K562 (cell line): ENCODE data around the gene ITGBL1. TPM values are rescaled to one million over a fixed set of nuclear protein-coding genes. Genes with fewer than 3 reads are reported as not detected.

Experiments
- ATAC-seq: fragments of 200-7000 bp; cut with Tn5 transposase; 3 replicates; pipeline ENCODE4 v1.9.1; 2020; ENCODE audit warnings: moderate library complexity
- BruUV-seq: library from RNA; stranded (reverse); fragments of 400-500 nt; replicated peaks from 2 replicates; lab custom pipeline; 2021; lab: Mats Ljungman, UMichigan
- CTCF ChIA-PET: fragments of 300-600 bp; formaldehyde crosslinking; extraction: SDS; loops from one replicate; lab custom pipeline; 2021; ENCODE audit warnings: low intra/inter-chr PET ratio; lab: Yijun Ruan, JAX
- POLR2A ChIA-PET: fragments of 300-600, 350-650 bp; sonication (Branson Sonifier 250); formaldehyde crosslinking; extraction: SDS; loops from one replicate; lab custom pipeline; 2021; ENCODE audit warnings: antibody characterized with exemption, inconsistent platforms; lab: Yijun Ruan, JAX
- DNase-seq, 4 experiments: peaks; one replicate each; pipeline versions ENCODE4 v3.0.0 to v3.0.0-alpha.2; 2011 to 2018; ENCODE audit warnings: low spot score in 3 of 4, mixed read lengths in 3 of 4; ENCODE audit errors: extremely low read depth in 1 of 4
- FAIRE-seq: peaks from 2 replicates; lab custom pipeline; 2011; peaks lifted over from hg19 to GRCh38; lab: Jason Lieb, UNC
- H2AFZ ChIP-seq: 2 replicates; pipeline ENCODE4 v1.6.0; 2011; ENCODE audit warnings: low read depth, low read length, control low read depth, inconsistent platforms
- H3K27ac ChIP-seq: fragments of 200-600 bp; 3 replicates; pipeline ENCODE4 v1.8.0; 2011; ENCODE audit warnings: low read depth, mild to moderate bottlenecking, control low read depth, inconsistent platforms, low read length, moderate library complexity, mixed read lengths; ENCODE audit errors: extremely low read depth
- H3K27me3 ChIP-seq, 2 experiments: fragments of 300-600 bp in 1 of 2; 2 replicates in 1 of 2; 3 replicates in 1 of 2; pipeline versions ENCODE4 v1.6.0 to v1.8.0; 2011; ENCODE audit warnings: inconsistent platforms in 2 of 2, low read length in 2 of 2, mild to moderate bottlenecking in 1 of 2, mixed read lengths in 1 of 2, moderate library complexity in 1 of 2; ENCODE audit not compliant: control insufficient read depth in 2 of 2, insufficient read depth in 2 of 2
- H3K36me3 ChIP-seq: fragments of 300-600 bp; 3 replicates; pipeline ENCODE4 v1.8.0; 2011; ENCODE audit warnings: mild to moderate bottlenecking, low read length, inconsistent platforms; ENCODE audit not compliant: control insufficient read depth, insufficient read depth
- H3K4me1 ChIP-seq, 2 experiments: fragments of 200-600 bp in 1 of 2; replicated peaks in 1 of 2; 2 replicates in 1 of 2; 3 replicates in 1 of 2; pipeline versions ENCODE4 v1.5.1 to v1.8.0; 2011; ENCODE audit warnings: inconsistent platforms in 2 of 2, low read length in 2 of 2, mild to moderate bottlenecking in 1 of 2, mixed read lengths in 1 of 2, moderate library complexity in 1 of 2; ENCODE audit not compliant: control insufficient read depth in 2 of 2, insufficient read depth in 2 of 2
- H3K4me2 ChIP-seq: 2 replicates; pipeline ENCODE4 v1.6.1; 2011; ENCODE audit warnings: low read length, control low read depth, inconsistent platforms, mixed read lengths; ENCODE audit not compliant: insufficient read depth
- H3K4me3 ChIP-seq: fragments of 200-600 bp; sonication (generic), shearing (Covaris generic); 2 replicates; pipeline ENCODE4 v1.5.1; 2016; ENCODE audit warnings: control low read depth, inconsistent platforms
- H3K79me2 ChIP-seq: fragments of 200-600 bp; 3 replicates; pipeline ENCODE4 v1.8.0; 2011; ENCODE audit warnings: low read length, inconsistent platforms; ENCODE audit not compliant: control insufficient read depth, insufficient read depth
- H3K9ac ChIP-seq, 2 experiments: 2 replicates each; pipeline versions ENCODE4 v1.6.0 to v1.6.1; 2011; ENCODE audit warnings: low read depth in 2 of 2, low read length in 2 of 2, control low read depth in 1 of 2, inconsistent platforms in 1 of 2, mild to moderate bottlenecking in 1 of 2, mixed read lengths in 1 of 2; ENCODE audit not compliant: insufficient read depth in 1 of 2
- H3K9me1 ChIP-seq: one replicate; pipeline ENCODE4 v1.6.0; 2011; ENCODE audit warnings: inconsistent platforms, mild to moderate bottlenecking, low read length, moderate library complexity; ENCODE audit not compliant: control insufficient read depth, insufficient read depth
- H3K9me3 ChIP-seq: replicated peaks from 2 replicates; pipeline ENCODE4 v1.5.1; 2011; ENCODE audit warnings: low read depth, low read length, inconsistent platforms; ENCODE audit not compliant: control insufficient read depth, insufficient read depth
- H4K20me1 ChIP-seq: replicated peaks from 2 replicates; pipeline ENCODE4 v1.6.1; 2011; ENCODE audit warnings: low read length, inconsistent platforms, mixed read lengths; ENCODE audit not compliant: control insufficient read depth, insufficient read depth
- AFF1 ChIP-seq, 2 experiments: fragments of 450-650 bp; IDR thresholded peaks; 2 replicates each; pipeline ENCODE4 v1.6.1; 2018; ENCODE audit warnings: mild to moderate bottlenecking in 2 of 2, low read depth in 1 of 2; ENCODE audit not compliant: partially characterized antibody in 2 of 2
- EHMT2 ChIP-seq: fragments of 450-650 bp; IDR thresholded peaks from 2 replicates; pipeline ENCODE4 v1.6.1; 2018; ENCODE audit warnings: antibody characterized with exemption
- FUS ChIP-seq: fragments of 200-400 bp; formaldehyde crosslinking; optimal IDR thresholded peaks from 2 replicates; pipeline ENCODE3; 2017; ENCODE audit warnings: low read depth, low read length
- NCOR1 ChIP-seq: fragments of 450-650 bp; IDR thresholded peaks from 2 replicates; pipeline ENCODE4 v1.6.1; 2016; ENCODE audit warnings: mild to moderate bottlenecking, moderate library complexity
- PATZ1 ChIP-seq: fragments of 250-450 bp; sonication (Bioruptor Pico); IDR thresholded peaks from 2 replicates; pipeline ENCODE4 v1.5.0; 2020; ENCODE audit warnings: mild to moderate bottlenecking, borderline replicate concordance
- PHF21A ChIP-seq: fragments of 450-650 bp; IDR thresholded peaks from 2 replicates; pipeline ENCODE4 v1.6.1; 2017; ENCODE audit warnings: low read depth, borderline replicate concordance
- XRCC3 ChIP-seq: fragments of 450-650 bp; IDR thresholded peaks from 2 replicates; pipeline ENCODE4 v1.6.1; 2017; ENCODE audit warnings: mild to moderate bottlenecking, moderate library complexity
- ZNF143 ChIP-seq: sonication (generic); formaldehyde crosslinking; IDR thresholded peaks from 2 replicates; pipeline ENCODE4 v1.9.0; 2022; ENCODE audit warnings: mild to moderate bottlenecking, missing genetic modification reagents
- WGBS: fragments of 100-300 bp; shearing (Covaris generic); methylation state at CpG from one replicate; pipeline ENCODE4 v1.1.6; 2016; ENCODE audit warnings: low coverage, mixed read lengths; ENCODE audit not compliant: insufficient coverage; ENCODE audit errors: missing lambda C conversion rate; 5-methylcytosine and 5-hydroxymethylcytosine counted together
- in situ Hi-C: fragments of 300-500 bp; cut with MboI; formaldehyde crosslinking; loops from 4 replicates; pipeline ENCODE4 v1.15.0; 2018; ENCODE audit warnings: inconsistent platforms, mixed read lengths
- intact Hi-C: fragments of 100-400 bp; cut with micrococcal nuclease; formaldehyde crosslinking; loops from 2 replicates; pipeline ENCODE4 v1.14.2; 2022
- polyA plus RNA-seq, 8 experiments: library from polyadenylated mRNA; depleted of rRNA in 4 of 8; stranded (reverse) in 5 of 8; unstranded in 3 of 8; fragments of >200 nt; fragmentation: Nextera tagmentation in 2 of 8; fragmentation: Illumina TruSeq in 1 of 8; extraction: Ambion mirVana in 2 of 8; extraction: Trizol in 1 of 8; gene quantifications; 2 replicates each; pipeline versions ENCODE4 v1.2.1 to v1.2.3, GENCODE V29; 2011 to 2014; ENCODE audit warnings: inconsistent platforms in 1 of 8, missing spikeins in 1 of 8
- total RNA-seq, 7 experiments: library from RNA; depleted of rRNA in 6 of 7; stranded (reverse); fragments of >200 nt in 6 of 7; fragmentation: Illumina TruSeq in 2 of 7; extraction: Trizol in 2 of 7; gene quantifications; 2 replicates each; pipeline versions ENCODE4 v1.2.1 to v1.2.3, GENCODE V29; 2011 to 2021; ENCODE audit warnings: low replicate concordance in 1 of 7

Gene ITGBL1
- total and polyA plus RNA-seq, 9 of the 15 experiments (the other 6 are each of a cell fraction or from before 2014, with no cell fraction given) = 0.04 to 0.73 (median 0.32) TPM; not detected in 1

- BruUV-seq = no TSS peak
- no peaks in the 10 kb centered on the region for H3K79me2 ChIP-seq
- intact Hi-C loops (no loop called here), in situ Hi-C loops (no loop called here)
- H3K9me3 ChIP-seq = no peaks in the 10 kb centered on the region
- H3K4me2 ChIP-seq = no peak overlapping the region
- ATAC-seq = no peak
- POLR2A ChIA-PET = no interaction called here
- no peak for TF ChIP-seq AFF1 (IDR thresholded peaks at IDR 0.05; ENCODE audit: low read depth in 1 of 2, partially characterized antibody in 2 of 2)
- TF ChIP-seq EHMT2 = no peak
- TF ChIP-seq NCOR1 = no peak
- TF ChIP-seq FUS = no peak
- no peak for TF ChIP-seq ZNF143
- TF ChIP-seq PATZ1 (CRISPR knock-in tag) = no peak
- no peak for TF ChIP-seq PHF21A
- no peak for TF ChIP-seq XRCC3
- TF ChIP-seq, all 486 proteins: peak for 0
- Histone ChIP-seq H3K27ac (no peak overlapping the region), H4K20me1 (no peaks in the 10 kb centered on the region), H3K9ac (no peak overlapping the region), H2AFZ (no peak overlapping the region), H3K4me3 (no peak overlapping the region), H3K4me1 (no peaks in the 10 kb centered on the region), H3K9me1 (no peaks in the 10 kb centered on the region), H3K27me3 (no peaks in the 10 kb centered on the region), H3K36me3 (no peaks in the 10 kb centered on the region)
- no peak for FAIRE-seq
- no peak for DNase-seq
- CTCF ChIA-PET = no interaction called here
- WGBS = 0% methylated on average over 3 of the region's 3 CpGs
These were observed 3.4 kb downstream of the ITGBL1 start for GRCh38 chr13:101455863-101456262.
